Ammon's horn (tissue), 1 donor: Measurements from ENCODE around the gene RNF223.

Experiments used
- DNase-seq: peaks from one replicate; pipeline ENCODE4 v3.0.0-alpha.2; 2016; ENCODE audit warnings: low spot score

RNF223 gene

DNA sequence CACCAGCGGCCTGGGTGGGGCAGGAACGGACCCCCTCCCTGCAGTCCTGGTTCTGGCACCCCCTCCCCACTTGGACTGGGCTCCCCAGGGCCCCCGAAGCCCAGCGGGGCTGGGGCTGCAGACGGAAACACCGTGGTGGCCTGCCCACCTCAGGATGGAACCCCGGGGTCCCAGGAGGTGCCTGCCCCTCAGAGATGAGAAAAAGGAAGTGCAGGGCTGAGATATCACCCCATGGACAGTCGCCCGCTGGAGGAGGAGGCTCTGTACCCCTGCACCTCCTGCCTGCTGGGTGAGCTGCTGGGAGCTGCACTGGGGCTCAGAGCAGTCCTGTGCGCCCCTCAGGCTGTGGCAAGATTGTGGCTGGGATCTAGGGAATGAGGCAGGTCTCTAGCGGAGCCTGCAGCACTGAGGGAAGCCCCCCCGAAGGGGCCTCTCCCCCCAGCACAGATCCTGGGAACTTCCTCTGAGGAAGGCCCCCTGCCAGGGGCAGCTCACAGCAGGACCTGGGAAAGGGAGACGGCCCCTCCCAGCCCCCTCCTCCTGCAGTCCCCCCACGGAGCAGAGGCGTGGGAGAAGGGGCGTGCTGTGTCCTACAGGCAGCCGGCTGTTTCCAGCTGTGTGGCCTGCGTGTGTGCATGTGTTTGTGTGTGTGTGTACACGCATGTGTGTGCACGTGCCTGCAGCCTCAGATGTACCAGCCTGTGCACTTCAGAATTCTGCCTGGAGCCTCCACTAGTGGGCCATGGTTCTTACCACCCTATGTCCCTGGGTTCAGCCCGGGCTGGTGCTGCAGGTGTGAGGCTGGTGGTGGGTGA, 47.3 kb downstream of the RNF223 start:
- no peak for DNase-seq

GRCh38 chr1:1025730-1026129, 48.4 kb downstream of the RNF223 start:
- DNase-seq = no peak

DNA sequence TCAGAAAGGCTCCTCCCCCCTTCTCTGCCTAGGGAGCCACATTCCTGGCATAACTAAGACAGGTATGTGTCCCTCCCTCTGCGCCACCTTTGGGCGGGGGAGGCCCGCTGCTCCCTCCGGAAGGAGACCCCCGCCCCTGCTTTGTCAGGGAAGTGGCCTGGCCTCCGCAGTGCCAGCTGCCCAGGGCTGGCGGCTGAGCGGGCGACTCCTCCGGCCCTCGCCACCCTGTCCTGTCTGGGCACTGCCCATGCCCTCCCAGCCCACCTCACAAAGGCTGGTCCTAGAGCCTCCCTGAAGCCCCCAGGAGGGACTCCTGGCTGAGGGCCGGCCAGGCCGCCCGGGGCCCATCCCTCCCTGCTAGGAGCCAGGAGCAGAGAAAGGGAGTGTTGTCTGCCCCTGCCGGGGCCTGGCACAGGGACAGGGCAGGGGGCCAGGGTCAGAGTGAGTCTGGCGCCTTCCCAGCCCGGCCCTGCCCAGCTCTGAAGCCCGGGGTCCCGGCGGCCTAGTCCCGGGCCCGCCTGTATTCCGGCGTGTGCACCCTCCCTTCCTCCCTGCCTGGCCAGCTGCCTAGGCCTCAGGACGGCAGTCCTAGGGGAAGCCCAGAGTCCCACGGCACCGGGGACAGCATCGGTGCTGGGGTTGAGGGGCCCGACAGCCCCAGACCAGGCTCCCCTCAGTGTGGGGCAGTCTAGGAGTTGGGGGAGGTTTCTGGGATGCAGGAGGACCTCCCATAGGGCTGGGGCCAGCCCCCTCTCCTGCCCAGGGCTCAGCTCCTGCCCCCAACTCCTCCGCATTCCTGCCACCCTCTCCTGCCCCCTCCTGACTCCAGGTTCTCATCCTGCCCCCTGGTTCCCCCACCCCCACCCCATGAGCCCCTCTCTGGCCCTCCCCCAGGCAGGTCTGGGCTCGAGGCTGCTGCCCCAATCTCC, 49.1 kb downstream of the RNF223 start:
- DNase-seq = no peak

GRCh38 chr1:1024149-1024770, 49.8 kb downstream of the RNF223 start:
- DNase-seq = no peak

GRCh38 chr1:1023700-1024099, 50.4 kb downstream of the RNF223 start:
- DNase-seq = no peak

DNA sequence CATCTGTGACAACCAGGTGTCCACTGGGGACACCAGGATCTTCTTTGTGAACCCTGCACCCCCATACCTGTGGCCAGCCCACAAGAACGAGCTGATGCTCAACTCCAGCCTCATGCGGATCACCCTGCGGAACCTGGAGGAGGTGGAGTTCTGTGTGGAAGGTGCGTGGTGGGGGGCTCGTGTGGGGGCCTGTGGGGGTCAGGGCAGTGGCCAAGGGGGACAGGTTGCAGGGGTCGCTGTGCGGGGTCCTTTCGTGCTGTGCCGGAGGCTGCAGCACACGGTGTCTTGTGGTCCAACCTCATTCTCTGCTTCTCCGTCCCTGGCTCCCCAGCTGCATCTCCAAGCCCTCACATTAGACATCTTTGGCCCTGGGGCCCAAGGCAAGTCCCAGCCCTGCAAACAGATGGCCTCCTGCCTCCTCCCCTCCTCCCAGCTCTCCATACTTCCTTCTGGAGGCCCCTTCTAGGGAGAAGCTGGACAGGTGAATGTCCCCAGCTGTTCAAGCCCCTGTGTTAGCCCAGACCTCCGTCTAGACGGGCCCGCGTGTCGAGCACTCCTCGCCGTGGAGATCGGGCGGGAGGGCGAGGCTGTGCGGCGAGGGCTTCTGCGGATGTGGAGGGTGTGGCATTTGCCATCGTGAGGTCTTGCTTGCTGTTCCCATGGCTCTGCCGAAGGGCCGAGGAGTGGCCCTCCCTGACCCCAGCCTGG, 51.6 kb downstream of the RNF223 start:
- no peak for DNase-seq

- DNase-seq = no peak
Observed at GRCh38 chr1:1021920-1022259, 52.2 kb downstream of the RNF223 start.

DNA sequence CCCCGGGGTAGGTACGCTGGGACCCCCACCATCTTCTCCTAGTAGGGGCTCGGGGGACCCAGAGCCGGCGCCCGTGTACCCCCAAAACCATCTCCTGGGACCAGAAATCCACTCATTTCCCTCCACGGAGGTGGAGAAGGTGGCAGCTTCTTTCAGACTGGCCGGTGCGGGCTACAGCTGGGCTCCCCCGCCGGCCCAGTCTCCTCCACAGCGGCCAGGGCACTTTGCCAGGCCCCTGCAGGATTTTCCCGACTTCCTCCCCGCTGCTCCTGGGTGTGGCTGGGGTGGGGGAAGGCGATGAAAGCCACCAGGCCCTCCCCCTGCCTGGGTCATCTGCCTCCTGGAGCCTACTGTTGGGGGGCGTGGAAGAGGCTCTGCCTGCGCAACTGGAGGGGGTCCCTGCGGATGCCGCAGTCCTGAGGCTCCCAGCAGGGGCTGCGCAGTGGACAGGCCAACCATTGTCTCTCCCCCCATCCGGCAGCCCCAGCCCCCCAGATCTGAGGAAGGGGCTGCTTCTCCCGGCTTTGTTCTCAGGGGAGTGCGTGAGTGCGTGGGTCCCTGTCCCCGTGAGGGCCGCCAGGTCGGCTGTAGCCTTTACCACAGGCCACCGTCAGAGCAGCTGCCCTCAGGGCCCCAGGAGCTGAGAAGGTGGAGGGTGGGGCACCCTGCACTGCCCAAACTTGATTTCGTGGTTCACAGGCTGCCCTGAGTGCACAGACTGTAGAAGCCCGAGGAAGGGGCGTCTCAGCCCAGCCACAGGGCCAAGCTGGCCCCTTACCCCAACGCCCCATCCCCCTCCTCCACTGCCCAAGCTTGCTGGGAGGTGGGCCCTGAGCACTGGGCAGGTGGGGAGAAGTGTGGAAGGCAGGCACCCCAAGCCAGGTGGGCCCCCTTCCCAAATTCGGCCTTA, 52.8 kb downstream of the RNF223 start:
- DNase-seq = no peak
